Activated CD8-positive, alpha-beta memory T cell treated with anti-CD3 and anti-CD28 coated beads for 24 hours (primary cell): Measurements from ENCODE around the gene PCDHB16.
"Not testable (repeated sequence)": the region's sequence is repeated elsewhere in the genome, so short reads cannot be mapped to it uniquely, and the experiment has no call there.

ENCODE experiments used
- DNase-seq: peaks from one replicate; pipeline ENCODE4 v3.0.0-alpha.2; 2020

The PCDHB16 gene

DNA sequence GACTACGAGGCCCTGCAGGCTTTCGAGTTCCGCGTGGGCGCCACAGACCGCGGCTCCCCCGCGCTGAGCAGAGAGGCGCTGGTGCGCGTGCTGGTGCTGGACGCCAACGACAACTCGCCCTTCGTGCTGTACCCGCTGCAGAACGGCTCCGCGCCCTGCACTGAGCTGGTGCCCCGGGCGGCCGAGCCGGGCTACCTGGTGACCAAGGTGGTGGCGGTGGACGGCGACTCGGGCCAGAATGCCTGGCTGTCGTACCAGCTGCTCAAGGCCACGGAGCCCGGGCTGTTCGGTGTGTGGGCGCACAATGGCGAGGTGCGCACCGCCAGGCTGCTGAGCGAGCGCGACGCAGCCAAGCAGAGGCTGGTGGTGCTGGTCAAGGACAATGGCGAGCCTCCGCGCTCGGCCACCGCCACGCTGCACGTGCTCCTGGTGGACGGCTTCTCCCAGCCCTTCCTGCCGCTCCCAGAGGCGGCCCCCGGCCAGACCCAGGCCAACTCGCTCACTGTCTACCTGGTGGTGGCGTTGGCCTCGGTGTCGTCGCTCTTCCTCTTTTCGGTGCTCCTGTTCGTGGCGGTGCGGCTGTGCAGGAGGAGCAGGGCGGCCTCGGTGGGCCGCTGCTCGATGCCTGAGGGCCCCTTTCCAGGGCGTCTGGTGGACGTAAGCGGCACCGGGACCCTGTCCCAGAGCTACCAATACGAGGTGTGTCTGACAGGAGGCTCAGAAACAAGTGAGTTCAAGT, 2.1 kb downstream of the PCDHB16 start:
- not testable (repeated sequence) for DNase-seq

DNA sequence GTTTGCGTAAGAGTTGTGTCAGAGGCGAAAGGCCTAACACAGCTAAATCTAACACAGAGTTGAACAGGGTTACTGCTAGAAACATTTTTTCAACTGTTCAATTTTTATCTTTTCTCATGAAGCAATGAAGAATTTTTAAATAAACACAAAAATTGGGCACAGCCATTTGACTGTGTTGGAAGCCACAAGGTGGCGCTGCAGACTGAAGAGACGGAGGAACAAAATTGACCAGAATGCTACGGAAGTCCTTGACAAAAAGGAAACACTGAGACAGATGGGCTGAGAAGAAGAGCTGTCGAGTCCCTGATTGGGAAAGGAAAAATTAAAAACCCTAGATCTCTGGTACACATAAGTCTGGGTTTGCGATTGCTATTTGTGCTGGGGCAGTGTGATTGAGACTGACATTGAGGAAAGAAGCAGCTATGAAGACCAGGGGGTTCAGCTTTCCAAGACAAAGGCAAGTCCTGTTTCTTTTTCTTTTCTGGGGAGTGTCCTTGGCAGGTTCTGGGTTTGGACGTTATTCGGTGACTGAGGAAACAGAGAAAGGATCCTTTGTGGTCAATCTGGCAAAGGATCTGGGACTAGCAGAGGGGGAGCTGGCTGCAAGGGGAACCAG, 4.8 kb downstream of the PCDHB16 start, which contains the start of gene PCDHB9:
PCDHB9 (plus strand) TSS at position 265 of the 616 bp plus-strand sequence; CDS start at position 423, 158 bp downstream.
- DNase-seq, result no peak

DNA sequence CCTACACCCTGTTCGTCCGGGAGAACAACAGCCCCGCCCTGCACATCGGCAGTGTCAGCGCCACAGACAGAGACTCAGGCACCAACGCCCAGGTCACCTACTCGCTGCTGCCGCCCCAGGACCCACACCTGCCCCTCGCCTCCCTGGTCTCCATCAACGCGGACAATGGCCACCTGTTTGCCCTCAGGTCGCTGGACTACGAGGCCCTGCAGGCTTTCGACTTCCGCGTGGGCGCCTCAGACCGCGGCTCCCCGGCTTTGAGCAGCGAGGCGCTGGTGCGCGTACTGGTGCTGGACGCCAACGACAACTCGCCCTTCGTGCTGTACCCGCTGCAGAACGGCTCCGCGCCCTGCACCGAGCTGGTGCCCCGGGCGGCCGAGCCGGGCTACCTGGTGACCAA, 6.5 kb downstream of the PCDHB16 start:
- not testable (repeated sequence) for DNase-seq

DNA sequence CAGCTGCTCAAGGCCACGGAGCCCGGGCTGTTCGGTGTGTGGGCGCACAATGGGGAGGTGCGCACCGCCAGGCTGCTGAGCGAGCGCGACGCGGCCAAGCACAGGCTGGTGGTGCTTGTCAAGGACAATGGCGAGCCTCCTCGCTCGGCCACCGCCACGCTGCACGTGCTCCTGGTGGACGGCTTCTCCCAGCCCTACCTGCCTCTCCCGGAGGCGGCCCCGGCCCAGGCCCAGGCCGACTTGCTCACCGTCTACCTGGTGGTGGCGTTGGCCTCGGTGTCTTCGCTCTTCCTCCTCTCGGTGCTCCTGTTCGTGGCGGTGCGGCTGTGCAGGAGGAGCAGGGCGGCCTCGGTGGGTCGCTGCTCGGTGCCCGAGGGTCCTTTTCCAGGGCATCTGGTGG, 6.9 kb downstream of the PCDHB16 start:
- not testable (repeated sequence) for DNase-seq

DNA sequence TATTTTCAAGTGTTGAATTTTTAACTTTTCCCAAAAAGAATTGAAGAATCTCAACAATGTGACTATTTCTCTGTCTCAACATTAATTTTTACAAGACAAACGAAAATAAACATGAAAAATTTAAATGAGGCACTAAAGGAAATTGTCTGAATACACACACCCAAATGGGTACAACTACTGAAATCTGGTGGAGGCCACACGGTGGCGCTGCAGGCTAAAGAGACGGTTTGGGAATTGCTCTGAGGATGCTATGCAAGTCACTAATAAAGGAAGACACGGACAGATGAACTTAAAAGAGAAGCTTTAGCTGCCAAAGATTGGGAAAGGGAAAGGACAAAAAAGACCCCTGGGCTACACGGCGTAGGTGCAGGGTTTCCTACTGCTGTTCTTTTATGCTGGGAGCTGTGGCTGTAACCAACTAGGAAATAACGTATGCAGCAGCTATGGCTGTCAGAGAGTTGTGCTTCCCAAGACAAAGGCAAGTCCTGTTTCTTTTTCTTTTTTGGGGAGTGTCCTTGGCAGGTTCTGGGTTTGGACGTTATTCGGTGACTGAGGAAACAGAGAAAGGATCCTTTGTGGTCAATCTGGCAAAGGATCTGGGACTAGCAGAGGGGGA, 10.0 kb downstream of the PCDHB16 start, which contains the start of gene PCDHB10:
PCDHB10 (plus strand) TSS at position 244 of the 616 bp plus-strand sequence; CDS start at position 444, 200 bp downstream.
- DNase-seq, result no peak

DNA sequence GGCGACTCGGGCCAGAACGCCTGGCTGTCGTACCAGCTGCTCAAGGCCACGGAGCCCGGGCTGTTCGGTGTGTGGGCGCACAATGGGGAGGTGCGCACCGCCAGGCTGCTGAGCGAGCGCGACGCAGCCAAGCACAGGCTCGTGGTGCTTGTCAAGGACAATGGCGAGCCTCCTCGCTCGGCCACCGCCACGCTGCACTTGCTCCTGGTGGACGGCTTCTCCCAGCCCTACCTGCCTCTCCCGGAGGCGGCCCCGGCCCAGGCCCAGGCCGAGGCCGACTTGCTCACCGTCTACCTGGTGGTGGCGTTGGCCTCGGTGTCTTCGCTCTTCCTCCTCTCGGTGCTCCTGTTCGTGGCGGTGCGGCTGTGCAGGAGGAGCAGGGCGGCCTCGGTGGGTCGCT, 12.1 kb downstream of the PCDHB16 start:
- not testable (repeated sequence) for DNase-seq

DNA sequence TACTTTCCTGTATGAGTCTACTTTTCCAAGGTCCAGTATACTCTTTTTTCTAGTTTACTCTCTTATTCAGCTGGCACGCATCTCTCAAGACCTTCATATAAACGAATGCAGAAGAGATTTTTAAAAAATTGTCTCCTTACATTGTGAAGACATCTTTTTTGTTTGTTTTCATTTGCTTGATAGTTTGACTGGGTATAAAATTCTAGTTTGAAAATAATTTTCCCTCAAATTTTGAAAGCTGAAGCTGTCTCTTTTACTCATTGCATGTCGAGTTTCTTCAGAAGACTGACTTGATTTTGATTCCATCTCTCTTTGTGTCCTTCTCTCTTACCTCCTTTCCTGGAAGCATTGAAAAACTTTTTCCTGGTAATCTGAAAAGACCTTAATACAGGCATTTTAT, 14.2 kb downstream of the PCDHB16 start:
- no peak for DNase-seq

DNA sequence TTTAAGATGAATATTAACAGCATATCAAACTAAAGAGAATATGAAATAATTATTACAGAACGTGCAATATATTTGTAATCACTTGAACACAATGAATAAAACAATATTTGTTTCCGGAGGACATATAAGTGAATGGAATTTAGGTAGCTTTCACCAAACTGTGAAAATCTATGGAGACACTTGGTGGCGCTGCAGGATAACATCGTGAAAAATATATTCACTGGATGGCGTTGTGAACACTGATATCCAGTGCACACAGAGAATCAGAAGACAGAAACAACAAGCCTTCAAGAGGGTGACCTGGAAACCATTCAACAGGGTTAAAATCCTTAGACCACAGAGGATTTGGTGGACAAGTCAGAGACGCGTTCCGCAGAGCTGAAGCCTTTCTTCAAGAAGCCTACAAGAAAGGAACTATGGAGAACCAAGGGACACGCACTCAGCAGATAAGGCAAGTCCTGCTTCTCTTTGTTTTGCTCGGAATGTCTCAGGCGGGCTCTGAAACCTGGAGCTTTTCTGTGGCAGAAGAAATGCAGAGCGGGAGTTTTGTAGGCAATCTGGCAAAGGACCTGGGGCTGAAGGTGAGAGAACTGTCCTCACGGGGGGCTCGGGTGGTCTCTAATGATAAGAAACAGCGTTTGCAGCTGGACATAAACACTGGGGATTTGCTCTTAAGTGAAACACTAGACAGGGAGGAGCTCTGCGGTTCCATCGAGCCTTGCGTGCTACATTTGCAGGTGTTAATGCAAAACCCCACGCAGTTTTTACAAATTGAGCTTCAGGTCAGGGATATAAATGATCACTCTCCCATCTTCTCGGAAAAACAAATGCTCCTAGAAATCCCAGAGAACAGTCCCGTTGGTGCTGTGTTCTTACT, 17.4 kb downstream of the PCDHB16 start, which contains the start of gene PCDHB11:
PCDHB11 (plus strand) TSS at position 269 of the 877 bp plus-strand sequence; CDS start at position 417, 148 bp downstream.
- DNase-seq, result no peak

DNA sequence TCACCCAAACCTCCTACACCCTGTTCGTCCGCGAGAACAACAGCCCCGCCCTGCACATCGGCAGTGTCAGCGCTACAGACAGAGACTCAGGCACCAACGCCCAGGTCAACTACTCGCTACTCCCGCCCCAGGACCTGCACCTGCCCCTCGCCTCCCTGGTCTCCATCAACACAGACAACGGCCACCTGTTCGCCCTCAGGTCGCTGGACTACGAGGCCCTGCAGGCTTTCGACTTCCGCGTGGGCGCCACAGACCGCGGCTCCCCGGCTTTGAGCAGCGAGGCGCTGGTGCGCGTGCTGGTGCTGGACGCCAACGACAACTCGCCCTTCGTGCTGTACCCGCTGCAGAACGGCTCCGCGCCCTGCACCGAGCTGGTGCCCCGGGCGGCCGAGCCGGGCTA, 18.9 kb downstream of the PCDHB16 start:
- DNase-seq, result not testable (repeated sequence)

DNA sequence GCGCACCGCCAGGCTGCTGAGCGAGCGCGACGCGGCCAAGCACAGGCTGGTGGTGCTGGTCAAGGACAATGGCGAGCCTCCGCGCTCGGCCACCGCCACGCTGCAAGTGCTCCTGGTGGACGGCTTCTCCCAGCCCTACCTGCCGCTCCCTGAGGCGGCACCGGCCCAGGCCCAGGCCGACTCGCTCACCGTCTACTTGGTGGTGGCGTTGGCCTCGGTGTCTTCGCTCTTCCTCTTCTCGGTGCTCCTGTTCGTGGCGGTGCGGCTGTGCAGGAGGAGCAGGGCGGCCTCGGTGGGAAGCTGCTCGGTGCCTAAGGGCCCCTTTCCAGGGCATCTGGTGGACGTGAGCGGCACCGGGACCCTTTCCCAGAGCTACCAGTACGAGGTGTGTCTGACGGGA, 19.5 kb downstream of the PCDHB16 start:
- not testable (repeated sequence) for DNase-seq

DNA sequence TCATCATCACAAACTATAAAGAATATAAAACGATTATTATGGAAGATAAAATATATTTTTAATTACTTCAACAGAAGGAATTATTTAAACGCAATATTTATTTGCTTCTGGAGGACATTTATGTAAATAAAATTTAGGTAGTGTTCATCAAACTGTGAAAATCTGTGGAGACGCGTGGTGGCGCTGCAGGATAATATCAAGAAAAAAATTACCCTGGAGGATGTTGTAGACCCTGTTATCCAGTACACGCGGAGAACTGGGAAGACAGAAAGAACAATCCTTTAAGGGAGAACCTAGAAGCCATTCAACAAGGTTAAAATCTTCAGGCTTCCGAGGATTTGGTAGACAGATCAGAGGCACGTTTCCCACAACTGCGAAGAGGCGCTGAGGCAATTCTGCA, 26.3 kb downstream of the PCDHB16 start, which contains the start of gene PCDHB12:
PCDHB12 (plus strand) TSS at position 242 of the 400 bp plus-strand sequence. CDS start 189 bp downstream, outside the sequence.
- DNase-seq, result no peak

DNA sequence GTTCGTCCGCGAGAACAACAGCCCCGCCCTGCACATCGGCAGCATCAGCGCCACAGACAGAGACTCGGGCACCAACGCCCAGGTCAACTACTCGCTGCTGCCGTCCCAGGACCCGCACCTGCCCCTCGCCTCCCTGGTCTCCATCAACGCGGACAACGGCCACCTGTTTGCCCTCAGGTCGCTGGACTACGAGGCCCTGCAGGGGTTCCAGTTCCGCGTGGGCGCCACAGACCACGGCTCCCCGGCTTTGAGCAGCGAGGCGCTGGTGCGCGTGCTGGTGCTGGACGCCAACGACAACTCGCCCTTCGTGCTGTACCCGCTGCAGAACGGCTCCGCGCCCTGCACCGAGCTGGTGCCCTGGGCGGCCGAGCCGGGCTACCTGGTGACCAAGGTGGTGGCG, 28.1 kb downstream of the PCDHB16 start:
- not testable (repeated sequence) for DNase-seq

DNA sequence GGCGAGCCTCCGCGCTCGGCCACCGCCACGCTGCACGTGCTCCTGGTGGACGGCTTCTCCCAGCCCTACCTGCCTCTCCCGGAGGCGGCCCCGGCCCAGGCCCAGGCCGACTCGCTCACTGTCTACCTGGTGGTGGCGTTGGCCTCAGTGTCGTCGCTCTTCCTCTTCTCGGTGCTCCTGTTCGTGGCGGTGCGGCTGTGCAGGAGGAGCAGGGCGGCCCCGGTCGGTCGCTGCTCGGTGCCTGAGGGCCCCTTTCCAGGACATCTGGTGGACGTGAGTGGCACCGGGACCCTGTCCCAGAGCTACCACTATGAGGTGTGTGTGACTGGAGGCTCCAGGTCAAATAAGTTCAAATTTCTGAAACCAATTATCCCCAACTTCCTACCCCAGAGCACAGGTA, 28.7 kb downstream of the PCDHB16 start:
- DNase-seq, result not testable (repeated sequence)

DNA sequence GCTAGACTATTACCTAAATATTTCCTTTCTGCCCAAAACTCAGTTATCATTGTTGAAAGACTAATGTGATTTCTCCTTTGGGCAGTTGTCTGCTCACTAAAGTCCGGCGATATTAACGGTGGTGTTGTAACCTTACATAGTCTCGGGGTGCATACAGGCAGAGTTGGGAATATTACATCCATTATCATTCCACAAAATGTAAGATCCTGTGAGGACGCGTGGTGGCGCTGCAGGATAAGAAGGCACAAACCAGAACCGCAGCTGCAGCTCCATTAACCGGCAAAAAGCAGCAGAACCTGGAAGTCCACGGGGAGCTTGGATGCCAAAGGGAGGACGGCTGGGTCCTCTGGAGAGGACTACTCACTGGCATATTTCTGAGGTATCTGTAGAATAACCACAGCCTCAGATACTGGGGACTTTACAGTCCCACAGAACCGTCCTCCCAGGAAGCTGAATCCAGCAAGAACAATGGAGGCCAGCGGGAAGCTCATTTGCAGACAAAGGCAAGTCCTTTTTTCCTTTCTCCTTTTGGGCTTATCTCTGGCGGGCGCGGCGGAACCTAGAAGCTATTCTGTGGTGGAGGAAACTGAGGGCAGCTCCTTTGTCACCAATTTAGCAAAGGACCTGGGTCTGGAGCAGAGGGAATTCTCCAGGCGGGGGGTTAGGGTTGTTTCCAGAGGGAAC, 31.6 kb downstream of the PCDHB16 start, which contains the start of gene PCDHB13:
PCDHB13 (plus strand) TSS at position 264 of the 684 bp plus-strand sequence; CDS start at position 469, 205 bp downstream.
- not testable (repeated sequence) for DNase-seq

DNA sequence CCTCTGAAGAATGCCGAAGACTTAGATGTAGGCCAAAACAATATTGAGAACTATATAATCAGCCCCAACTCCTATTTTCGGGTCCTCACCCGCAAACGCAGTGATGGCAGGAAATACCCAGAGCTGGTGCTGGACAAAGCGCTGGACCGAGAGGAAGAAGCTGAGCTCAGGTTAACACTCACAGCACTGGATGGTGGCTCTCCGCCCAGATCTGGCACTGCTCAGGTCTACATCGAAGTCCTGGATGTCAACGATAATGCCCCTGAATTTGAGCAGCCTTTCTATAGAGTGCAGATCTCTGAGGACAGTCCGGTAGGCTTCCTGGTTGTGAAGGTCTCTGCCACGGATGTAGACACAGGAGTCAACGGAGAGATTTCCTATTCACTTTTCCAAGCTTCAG, 32.4 kb downstream of the PCDHB16 start:
- DNase-seq, result not testable (repeated sequence)

DNA sequence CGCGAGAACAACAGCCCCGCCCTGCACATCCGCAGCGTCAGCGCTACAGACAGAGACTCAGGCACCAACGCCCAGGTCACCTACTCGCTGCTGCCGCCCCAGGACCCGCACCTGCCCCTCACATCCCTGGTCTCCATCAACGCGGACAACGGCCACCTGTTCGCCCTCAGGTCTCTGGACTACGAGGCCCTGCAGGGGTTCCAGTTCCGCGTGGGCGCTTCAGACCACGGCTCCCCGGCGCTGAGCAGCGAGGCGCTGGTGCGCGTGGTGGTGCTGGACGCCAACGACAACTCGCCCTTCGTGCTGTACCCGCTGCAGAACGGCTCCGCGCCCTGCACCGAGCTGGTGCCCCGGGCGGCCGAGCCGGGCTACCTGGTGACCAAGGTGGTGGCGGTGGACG, 33.3 kb downstream of the PCDHB16 start:
- not testable (repeated sequence) for DNase-seq

DNA sequence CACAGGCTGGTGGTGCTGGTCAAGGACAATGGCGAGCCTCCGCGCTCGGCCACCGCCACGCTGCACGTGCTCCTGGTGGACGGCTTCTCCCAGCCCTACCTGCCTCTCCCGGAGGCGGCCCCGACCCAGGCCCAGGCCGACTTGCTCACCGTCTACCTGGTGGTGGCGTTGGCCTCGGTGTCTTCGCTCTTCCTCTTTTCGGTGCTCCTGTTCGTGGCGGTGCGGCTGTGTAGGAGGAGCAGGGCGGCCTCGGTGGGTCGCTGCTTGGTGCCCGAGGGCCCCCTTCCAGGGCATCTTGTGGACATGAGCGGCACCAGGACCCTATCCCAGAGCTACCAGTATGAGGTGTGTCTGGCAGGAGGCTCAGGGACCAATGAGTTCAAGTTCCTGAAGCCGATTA, 33.8 kb downstream of the PCDHB16 start:
- not testable (repeated sequence) for DNase-seq

DNA sequence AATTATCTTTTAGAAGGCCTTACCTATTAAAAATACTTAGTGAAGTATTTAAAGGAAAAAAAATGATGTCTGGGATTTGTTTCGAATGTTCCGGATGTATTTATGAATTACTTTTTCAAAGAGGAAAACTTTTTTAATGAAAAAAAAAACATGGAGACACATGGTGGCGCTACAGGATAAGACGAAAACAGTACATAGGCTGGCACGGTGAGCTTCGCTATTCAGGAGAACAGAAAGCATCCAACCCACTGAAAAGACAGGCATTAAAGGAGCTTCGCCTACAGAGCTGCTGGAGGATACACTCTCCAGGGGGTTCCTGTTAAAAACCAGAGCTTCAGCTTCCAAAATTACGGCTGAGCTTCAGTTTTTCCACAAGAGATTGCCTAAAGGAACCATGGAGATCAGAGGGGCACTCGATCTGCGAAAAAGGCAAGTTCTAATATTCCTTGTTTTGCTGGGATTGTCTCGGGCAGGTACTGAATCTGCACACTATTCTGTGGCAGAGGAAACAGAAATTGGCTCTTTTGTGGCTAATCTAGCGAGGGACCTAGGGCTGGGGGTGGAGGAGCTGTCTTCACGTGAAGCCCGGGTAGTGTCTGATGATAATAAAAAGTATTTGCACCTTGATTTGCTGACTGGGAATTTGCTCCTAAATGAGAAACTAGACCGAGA, 41.1 kb downstream of the PCDHB16 start, which contains the start of gene PCDHB14:
PCDHB14 (plus strand) TSS at position 232 of the 672 bp plus-strand sequence; CDS start at position 395, 163 bp downstream.
- no peak for DNase-seq

DNA sequence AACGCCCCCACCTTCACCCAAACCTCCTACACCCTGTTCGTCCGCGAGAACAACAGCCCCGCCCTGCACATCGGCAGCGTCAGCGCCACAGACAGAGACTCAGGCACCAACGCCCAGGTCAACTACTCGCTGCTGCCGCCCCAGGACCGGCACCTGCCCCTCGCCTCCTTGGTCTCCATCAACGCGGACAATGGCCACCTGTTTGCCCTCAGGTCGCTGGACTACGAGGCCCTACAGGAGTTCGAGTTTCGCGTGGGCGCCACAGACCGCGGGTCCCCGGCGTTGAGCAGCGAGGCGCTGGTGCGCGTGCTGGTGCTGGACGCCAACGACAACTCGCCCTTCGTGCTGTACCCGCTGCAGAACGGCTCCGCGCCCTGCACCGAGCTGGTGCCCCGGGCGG, 42.7 kb downstream of the PCDHB16 start:
- not testable (repeated sequence) for DNase-seq

DNA sequence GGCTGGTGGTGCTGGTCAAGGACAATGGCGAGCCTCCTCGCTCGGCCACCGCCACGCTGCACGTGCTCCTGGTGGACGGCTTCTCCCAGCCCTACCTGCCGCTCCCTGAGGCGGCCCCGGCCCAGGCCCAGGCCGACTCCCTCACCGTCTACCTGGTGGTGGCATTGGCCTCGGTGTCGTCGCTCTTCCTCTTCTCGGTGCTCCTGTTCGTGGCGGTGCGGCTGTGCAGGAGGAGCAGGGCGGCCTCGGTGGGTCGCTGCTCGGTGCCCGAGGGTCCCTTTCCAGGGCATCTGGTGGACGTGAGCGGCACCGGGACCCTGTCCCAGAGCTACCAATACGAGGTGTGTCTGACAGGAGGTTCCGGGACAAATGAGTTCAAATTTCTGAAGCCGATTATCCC, 43.2 kb downstream of the PCDHB16 start:
- not testable (repeated sequence) for DNase-seq
